Vagina (tissue), 2 donors: ENCODE data around the gene AHI1.

Experiments used
- POLR2A ChIP-seq, 2 donors: fragments of 450-650 bp; IDR thresholded peaks; one replicate each; pipeline ENCODE4 v1.6.1; 2017; ENCODE audit warnings: antibody characterized with exemption in 2 of 2, mild to moderate bottlenecking in 2 of 2, moderate library complexity in 2 of 2
- POLR2AphosphoS5 ChIP-seq, 2 donors: sonication (generic); formaldehyde crosslinking; IDR thresholded peaks; one replicate each; pipeline ENCODE4 v1.9.0; 2017; ENCODE audit warnings: antibody characterized with exemption in 2 of 2, mild to moderate bottlenecking in 2 of 2, low read depth in 1 of 2; ENCODE audit not compliant: insufficient read depth in 1 of 2
- TF ChIP-seq, protein P1 (sequence below), 3 experiments: fragments of 450-650 bp in 2 of 3; fragments of 200-600 bp in 1 of 3; sonication (generic) in 1 of 3; IDR thresholded peaks; one replicate each; pipeline ENCODE4 v1.5.1; 2017 to 2019; ENCODE audit warnings: antibody characterized with exemption in 3 of 3, mild to moderate bottlenecking in 2 of 3, moderate library complexity in 2 of 3

DNA sequence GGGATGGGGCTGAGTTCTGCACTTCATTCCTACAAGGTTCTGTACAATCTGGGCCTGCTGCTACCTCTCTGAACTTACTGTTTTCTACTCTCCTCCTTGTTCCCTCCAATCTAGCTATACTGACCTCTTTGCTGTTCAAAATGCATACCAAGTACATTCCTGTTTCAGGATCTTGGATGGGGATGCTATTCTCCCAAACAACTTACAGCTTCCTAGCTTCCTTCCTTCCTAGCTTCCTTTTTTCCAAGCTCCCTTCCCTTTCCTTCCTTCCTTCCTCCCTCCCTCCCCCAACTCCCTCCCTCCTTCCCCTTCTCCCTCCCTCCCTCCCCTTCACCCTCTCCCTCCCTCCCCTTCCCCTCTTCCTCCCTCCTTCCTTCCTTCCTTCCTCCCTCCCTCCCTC lies 117.9 kb downstream of the AHI1 start:
- TF ChIP-seq, protein P1, sequence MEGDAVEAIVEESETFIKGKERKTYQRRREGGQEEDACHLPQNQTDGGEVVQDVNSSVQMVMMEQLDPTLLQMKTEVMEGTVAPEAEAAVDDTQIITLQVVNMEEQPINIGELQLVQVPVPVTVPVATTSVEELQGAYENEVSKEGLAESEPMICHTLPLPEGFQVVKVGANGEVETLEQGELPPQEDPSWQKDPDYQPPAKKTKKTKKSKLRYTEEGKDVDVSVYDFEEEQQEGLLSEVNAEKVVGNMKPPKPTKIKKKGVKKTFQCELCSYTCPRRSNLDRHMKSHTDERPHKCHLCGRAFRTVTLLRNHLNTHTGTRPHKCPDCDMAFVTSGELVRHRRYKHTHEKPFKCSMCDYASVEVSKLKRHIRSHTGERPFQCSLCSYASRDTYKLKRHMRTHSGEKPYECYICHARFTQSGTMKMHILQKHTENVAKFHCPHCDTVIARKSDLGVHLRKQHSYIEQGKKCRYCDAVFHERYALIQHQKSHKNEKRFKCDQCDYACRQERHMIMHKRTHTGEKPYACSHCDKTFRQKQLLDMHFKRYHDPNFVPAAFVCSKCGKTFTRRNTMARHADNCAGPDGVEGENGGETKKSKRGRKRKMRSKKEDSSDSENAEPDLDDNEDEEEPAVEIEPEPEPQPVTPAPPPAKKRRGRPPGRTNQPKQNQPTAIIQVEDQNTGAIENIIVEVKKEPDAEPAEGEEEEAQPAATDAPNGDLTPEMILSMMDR (IDR thresholded peaks at IDR 0.05): no peak
- TF ChIP-seq POLR2AphosphoS5 (IDR thresholded peaks at IDR 0.05; ENCODE audit: insufficient read depth in 1 of 2, low read depth in 1 of 2) (no peak), POLR2A (IDR thresholded peaks at IDR 0.05) (no peak)
